GM11168 (cell line): ENCODE results near the gene KRT76.

Experiments
- in situ Hi-C: fragments of 300-500 bp; cut with MboI; formaldehyde crosslinking; loops from one replicate; pipeline ENCODE4 v1.12.0; 2022; ENCODE audit warnings: low sequenced_read_pairs; ENCODE audit not compliant: unreplicated experiment

KRT76 gene

DNA sequence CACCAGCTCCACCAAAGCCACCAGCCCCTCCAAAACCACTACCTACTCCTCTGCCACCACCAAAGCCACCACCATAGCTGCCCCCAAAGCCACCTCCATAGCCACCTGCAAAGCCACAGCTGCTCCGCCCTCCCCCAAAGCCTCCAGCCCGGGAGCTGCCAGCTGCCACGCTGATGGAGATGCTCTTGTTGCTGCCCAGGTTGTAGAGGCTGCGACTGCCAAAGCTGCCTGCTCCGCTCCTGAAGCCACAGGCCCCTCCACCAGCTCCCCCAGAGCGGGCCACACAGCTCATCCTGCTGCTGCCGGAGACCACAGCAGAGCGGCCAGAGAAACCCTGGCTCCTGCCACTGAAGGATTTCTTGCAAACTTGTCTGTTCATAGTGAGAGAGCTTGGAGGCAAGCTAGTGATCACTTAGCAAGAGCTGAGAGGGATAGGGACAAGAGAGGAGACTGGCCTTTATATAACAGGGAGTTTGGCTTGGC, at the start of gene KRT76:
TSS of gene KRT76 (minus strand) at position 433 of the 483 bp plus-strand sequence. CDS start at position 379, 54 bp downstream.
- in situ Hi-C loops = no loop called here

DNA sequence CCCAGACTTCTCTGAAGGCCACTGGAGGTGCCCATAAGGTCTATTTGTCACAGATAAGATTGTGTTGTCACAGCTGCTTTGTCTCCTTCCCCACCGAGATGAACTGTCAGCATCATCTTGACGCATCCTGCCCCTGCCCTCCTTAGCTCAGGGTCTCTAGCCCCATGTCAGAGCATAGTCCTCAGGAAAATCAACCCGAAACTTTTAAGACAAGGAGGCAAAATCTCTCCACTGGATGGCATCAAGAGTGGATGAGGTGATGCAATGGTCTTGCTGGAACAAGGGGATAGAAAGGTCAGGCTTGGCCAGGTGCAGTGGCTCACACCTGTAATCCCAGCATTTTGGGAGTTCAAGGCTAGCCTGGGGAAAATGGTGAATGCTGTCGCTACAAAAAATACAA, 48.8 kb upstream of the KRT76 start:
- in situ Hi-C loops = no loop called here

DNA sequence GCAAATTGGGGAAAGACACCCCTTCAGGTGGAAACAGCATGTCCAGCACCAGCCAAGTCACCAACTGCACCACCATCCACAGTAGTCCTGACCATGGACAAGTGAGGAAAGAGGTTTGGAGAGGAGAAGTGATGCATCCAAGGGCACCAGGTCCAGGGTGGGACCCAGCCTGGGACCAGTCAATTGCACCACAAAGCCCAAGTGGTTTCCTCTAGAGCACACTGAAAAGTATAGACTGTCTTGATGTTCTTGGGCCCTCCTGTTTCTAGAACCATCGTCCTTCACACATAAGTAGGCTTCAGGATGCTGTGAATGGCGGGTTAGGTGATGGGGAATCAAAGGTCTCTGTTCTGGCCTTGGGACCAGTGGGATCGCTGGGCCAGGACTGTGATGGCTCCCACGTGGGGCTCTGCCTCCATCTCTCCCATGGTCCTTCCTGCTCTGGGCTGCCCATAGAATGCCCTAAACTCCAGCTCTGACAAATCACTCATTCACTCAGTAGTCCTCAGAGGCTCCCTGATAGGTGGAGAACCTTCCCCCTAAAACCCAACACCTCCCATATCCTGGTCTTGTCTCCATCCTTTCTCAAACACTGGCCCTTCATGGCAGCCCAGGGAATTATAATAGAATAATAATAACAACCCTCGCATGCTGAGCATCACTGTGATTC, 47.7 kb upstream of the KRT76 start:
- in situ Hi-C loops = no loop called here

DNA sequence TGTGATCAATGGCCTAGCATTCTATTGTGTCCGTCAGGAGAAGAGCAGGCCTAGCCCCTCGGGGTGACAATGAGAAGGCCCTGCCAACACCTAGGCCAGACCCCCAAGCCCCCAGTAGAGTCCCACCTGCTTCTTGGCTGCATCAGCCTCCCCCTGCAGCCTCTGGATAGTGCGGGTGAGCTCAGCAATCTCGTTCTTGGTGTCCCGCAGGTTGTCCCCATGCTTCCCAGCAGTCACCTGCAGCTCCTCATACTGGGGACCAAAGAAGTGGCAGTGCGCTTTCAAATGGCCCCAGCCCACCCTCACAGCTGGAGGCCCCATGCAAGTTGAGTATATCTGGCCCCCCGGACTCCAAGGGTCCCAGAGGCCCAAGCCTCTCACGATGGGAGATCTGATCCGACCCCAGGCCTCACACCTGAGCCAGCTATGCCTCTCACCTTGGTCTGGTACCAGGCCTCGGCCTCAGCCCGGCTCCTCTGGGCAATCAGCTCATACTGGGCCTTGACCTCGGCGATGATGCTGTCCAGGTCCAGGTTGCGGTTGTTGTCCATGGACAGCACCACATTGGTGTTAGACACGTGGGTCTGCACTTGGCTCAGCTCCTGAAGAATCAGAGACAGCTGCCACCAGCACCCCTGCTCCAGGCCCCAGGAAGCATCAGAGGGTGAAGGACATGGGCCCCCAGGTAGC, 46.8 kb upstream of the KRT76 start:
- in situ Hi-C loops = no loop called here

DNA sequence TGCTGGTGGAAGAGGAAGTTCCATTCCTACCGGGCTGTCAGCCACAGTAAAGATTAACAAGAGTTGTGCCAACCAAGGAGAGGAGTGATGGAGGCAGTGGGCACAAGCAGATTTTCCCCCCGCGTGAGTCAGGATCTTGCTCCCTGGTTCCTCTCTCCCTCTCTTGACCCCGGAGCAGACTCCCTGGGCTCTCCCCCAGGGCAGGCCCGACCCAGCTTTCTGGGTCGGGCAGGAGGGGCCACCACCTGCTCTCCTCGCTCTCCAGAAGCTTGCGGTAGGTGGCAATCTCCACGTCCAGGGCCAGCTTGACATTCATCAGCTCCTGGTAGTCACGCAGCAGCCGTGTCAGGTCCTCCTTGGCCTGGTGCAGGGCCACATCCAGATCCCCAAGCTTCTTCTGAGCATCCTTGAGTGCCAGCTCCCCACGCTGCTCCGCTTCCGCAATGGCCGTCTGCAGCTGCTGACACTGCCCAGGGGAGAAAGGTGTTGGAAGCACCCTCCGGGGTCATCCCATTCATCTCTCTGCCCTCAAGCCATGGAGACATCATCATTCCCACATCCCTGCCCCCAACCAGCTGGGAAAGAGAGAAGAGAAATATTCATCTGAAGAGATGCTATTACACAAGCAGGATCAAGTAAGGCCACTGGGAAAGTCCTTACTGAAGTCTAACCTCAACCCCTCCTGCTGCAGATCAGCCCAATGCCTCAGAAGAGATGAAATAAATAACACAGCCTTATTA, 45.8 kb upstream of the KRT76 start:
- in situ Hi-C loops = no loop called here

DNA sequence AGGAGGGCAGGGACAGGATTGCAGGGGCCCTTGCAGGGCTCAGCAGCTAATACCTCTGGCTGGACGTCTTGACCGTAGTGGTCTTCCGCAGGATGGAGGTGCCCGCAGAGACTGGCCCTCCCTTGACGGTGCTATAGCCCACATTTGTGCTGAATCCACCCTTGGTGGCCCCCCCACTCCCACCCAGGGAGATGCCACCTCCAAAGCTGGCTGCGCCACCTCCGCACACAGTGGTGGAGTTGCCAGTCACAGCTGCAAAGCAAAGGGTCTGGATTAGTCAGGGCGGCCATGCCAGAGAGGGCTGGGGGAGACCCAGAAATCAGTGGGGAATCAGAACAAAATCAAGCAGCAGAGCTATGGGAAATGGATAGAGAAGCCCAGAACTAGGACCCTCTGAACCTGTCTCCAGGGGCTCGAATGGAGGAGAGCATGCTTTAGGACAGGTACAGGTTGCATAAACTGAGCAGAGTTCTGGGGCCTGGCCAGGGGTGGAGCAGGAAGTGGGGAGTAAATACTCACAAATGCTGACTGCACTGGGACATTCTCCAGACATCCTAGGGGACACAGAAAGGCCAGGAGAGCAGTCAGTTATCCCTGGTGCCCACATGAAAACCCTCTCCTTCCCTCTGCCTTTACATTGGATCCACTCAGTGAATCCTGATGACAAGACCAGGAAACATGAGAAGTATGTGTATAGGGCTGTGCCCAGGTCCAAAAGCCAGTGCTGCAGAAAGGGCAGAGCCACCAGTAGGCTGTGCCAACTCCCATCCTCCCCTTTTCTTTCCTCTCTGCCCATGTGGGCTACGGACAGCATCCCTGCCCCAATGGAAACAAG, 44.9 kb upstream of the KRT76 start:
- in situ Hi-C loops = no loop called here

DNA sequence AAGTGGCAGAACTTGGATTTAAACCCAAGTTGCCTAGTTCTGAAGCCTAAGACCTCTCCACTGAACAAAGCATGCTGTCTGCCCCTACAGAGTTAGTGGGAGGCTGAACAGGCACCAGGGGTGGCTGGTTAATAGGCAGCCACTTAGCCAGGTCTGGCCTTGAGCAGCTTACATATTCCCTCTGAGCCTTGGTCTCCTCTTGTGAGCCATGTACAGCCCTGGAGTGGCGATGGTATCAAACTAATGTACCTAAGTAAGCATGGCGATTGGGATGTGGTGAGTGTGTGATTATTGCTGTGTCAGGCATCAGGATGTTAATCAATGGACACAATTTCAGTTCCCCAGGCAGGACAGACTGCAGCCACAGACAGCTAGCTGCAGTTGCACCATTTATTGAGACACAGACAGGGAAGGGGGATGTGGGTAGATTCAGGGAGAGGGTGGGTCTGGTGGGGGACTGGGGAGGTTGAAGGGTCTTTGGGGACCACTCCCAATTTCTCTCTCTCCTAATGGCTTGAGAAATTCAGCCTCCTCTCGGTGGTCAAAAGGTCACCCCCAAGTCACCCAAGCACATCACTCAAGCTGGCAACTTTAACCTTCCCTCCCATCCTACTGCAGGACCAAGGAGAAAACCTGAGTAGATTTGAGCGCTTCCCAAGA, 44.1 kb upstream of the KRT76 start:
- in situ Hi-C loops = no loop called here

DNA sequence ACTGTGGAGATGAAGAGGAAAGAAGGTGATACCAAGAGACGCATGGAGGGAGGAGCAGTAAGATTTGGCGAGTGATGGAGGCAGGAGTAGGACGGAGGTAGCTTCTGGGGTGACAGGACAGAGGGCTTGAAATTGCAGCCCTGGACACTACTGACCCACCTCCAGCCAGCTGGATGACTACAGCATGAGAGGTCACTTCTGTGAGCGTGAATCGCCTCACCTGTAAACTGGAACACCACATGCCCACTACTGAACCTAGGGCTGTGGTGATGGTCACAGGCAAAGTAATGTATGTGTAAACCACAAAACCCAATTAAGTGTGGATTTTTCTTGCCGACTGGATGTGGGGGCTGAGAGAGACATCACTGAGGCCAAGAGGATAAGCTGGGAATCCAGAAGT, 43.4 kb upstream of the KRT76 start:
- in situ Hi-C loops = no loop called here

DNA sequence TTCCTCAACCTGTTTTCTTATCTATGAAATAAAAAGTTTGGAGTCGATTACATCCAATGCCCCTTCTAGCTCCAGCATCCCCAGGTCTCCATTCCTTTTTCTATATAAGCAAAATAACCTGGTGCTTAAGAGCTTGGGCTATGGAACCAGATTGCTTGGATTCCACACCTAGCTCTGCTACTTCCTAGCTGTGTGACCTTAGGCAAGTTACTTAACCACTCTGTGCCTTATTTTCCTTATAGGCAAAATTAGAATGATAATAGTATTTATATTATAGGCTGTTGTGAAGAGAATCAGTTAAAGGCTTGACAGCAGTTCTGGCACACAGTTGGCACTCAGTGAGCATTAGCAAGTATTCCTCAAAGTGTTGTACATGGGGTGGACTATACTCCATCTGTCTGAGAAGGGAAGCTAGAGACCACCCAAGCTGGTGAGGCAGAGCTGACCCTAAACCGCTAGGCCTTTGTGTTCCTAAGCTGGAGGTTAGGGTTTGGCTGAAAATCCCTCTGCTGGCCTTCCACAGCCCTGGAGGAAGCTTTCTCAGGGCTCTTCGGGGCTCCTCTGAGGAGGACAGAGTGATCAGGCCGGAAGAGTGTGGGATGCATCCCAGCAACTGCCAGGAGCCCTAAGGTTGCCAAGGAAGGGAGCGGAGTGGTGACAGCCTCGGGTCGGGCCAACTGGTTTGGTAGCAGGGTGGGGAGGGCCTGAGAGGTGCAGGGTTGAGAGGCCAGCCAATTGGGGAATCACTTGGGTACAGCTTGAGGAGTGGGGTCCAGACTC, 42.8 kb upstream of the KRT76 start:
- in situ Hi-C loops = no loop called here

DNA sequence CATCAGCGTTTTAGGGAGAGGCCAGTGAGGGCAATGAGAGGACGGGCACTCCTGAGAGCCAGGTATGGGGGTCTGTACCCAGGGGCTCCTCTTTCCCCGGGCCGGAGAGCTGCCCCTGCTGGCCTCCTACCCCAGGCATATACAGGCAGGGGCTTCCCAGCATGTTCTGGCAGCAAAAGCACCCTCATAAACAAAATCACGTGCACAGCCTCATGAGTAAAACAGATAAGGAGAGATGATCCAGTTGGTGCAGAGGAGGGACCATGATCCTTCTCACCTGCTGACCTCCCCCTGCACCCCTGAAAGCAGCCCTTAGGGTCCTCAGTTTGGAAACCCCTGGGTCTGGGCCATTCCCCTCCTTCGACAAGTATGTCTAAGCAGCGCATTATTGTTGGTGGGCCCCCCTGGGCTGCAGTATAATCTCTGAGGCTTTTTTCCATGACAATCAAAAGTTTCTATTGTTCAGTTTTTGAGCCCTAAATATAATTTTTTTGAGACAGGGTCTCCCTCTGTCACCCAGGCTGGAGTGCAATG, 41.8 kb upstream of the KRT76 start:
- in situ Hi-C loops = no loop called here

DNA sequence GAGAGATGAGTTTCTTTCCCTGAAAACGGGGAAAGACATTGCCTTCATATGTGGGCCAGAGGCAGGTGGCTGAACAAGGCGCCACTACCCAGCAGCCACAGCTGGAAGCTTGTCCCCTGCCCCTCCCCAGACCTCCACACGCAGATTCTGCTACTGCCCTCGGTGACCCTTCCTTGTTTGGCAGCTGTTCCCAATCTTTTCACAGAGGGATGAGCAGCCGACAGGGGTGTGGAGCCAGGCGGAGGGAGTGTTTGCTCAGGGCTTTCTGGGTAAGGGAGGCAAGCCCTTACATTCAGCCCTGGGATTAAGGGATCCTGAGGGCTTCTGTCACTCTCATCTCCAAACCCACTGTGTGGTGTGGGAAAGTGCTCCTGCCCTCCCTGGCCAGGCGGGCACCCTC, 41.2 kb upstream of the KRT76 start:
- in situ Hi-C loops = no loop called here

DNA sequence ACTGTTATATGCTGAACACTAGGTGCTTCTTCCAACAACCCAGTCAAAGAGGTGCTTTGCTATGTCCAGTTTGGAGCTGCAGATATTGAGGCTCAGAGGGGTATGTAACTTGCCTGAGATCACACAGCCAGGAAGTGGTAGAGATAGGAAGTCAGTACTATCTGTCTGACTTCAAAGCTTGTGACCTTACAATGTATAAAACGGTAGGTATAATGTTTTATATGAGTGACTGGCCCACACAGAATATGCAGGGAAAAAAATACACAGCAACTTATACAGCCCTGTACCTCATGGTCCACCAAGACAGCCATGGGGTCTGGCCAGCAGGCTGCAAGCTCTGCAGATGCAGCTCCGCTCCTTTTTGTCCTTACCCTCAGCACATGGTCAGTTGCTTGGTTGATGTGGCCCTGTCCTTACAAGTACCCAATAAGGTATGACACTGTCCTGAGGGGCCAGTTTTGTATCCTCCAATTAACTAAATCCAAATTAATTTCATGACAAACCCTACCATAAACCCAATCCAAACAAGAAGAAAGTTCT, 40.6 kb upstream of the KRT76 start:
- in situ Hi-C loops = no loop called here

DNA sequence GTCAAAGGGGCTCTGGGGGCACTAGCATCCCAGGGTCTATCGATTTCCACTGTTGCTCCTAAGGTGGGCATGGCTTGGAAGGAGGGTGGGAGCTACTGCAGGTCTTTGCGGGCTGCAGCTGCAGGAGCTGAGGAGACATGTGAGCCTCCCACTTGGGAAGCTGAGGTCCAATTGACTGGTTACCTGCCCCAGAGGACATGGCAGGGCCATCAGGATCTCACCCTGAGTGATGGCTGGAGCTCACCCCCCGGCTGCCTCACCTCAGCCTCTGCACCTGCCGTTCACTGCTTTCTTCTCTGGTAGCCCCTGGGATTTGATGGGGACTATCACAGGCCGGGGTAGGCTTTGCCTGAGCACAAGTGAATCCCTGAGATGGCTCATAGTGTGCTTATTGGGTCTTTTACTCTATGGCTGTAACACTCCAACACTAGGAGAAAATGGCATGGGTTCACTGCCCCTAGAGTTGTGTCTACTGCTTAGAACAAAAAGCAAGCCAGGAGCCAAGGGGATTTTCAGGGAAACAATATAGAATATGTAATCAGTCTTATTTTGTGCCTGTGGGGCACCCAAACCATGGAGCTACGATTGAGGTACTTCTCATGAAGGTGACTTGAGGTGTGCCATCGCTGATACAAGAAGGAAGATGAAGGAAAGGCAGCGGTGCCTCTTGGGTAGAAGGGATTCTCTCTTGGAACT, 40.0 kb upstream of the KRT76 start:
- in situ Hi-C loops = no loop called here

DNA sequence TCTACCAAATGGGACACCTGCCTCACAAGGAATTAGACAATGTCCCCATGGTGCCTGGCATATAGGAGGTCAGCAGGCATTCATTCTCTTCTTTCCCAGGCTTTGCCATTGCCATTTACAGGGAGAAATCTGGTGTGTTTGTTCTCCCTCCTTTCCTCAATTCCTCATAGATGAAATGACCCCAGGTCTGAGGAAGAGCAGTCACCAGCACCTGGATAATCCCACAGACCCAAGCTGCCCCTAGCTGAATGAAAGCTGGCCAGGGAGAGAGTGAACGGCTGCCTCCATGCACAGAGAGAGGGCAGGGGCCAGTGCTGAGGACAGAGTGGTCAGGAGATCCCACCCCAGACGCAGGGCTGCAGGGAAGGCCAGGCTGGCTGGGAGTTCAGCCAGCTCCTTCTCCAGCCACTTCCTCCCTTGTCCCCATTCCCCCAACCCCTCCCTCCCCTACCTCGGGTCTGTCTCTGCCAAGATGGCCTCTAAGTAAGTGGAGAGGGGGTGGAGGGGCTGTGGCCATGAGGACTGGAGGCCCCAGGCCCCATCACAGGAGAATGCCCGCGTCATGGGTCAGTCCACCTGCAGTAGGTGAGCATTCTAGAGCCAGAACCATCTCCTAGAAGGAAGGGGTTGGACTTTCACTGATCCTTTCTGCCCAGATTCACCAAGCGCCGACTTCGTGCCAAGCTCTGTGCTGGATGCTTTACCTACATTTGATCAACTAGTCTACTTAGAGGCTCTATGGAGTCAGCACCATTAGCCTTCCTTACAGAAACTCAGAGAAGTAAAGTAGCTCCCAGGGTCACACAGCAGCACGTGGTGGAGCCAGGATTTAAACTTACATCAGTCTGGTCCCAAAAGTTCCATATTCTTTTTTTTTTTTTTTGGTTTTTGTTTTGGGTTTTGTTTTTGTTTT, 38.8 kb upstream of the KRT76 start:
- in situ Hi-C loops = no loop called here

DNA sequence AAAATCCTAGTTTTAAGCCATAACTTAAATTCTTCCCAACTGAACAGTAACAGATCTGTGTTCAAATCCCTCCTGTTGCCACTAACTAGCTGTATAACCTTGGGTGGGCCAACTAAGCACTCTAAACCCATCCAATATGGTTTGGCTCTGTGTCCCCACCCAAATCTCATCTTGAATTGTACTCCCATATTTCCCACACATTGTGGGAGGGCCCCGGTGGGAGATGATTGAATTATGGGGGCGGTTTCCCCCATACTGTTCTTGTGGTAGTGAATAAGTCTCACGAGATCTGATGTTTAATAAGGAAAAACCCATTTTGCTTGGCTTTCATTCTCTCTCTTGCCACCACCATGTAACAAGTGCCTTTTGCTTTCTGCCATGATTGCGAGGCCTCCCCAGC, 38.0 kb upstream of the KRT76 start:
- in situ Hi-C loops = no loop called here

DNA sequence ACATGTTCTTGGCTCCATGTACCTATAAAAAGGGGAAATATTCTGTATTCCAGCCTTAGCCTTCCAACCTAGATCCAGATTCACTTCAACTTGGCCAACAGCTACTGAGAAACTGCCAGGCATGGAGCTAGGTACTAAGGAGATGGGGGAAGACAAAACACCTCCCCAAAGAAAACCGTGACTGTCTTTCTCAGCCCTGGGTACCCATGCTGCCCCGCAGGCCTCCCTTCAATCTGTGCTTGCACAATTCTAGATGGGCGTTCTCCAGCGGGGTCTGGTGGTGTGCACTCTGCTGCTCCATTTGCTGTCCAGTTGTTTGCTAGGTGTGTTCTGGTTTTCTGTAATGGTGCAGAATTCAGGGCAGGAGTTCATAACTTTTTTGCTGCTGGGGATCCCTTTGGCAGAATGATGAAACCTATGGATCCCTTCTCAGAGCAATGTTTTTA, 37.6 kb upstream of the KRT76 start:
- in situ Hi-C loops = no loop called here
